IPS-18a (cell line): Measurements from ENCODE around the gene NEURL1.

Experiments
- H3K27ac ChIP-seq: one replicate; pipeline ENCODE4 v1.5.1; 2013; ENCODE audit warnings: low read length
- H3K27me3 ChIP-seq: one replicate; pipeline ENCODE4 v1.6.1; 2013; ENCODE audit warnings: mild to moderate bottlenecking, low read length; ENCODE audit not compliant: control insufficient read depth, insufficient read depth
- H3K36me3 ChIP-seq: one replicate; pipeline ENCODE4 v1.6.1; 2013; ENCODE audit warnings: low read depth, low read length; ENCODE audit not compliant: control insufficient read depth
- H3K4me1 ChIP-seq: one replicate; pipeline ENCODE4 v1.6.1; 2013; ENCODE audit warnings: low read depth, low read length; ENCODE audit not compliant: control insufficient read depth
- H3K4me3 ChIP-seq: one replicate; pipeline ENCODE4 v1.5.1; 2013; ENCODE audit warnings: low read length
- H3K9ac ChIP-seq: one replicate; pipeline ENCODE4 v1.6.1; 2013; ENCODE audit warnings: mild to moderate bottlenecking, low read length, moderate library complexity
- H3K9me3 ChIP-seq: one replicate; pipeline ENCODE4 v1.6.1; 2013; ENCODE audit warnings: low read depth, low read length; ENCODE audit not compliant: control insufficient read depth

Gene NEURL1

GRCh38 chr10:103467406-103467805 lies 26.1 kb upstream of the NEURL1 start:
- Histone ChIP-seq H3K9ac (no peak overlapping the region), H3K27ac (no peak overlapping the region), H3K9me3 (no peaks in the 10 kb centered on the region), H3K27me3 (no peaks in the 10 kb centered on the region), H3K4me3 (no peak overlapping the region), H3K4me1 (no peaks in the 10 kb centered on the region), H3K36me3 (no peaks in the 10 kb centered on the region)

DNA sequence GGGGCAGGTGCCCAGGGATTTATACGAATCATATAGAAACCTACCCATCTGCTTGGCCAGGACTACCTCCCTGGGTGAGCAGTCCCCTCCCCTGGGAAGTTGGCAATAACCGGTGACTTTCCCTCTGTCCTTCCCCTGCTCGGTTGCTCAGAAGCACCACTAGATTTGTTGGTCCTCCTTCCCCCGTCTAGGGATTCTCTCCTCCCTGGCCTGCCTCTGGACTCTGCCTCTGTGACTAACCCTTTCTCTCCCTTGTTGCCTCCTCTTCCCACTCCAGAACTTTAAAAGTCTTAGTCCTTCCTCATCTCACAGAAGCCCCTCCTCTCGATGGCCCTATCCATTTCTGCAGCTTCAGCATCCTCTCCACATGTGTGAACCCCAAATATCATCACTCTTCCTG lies 24.3 kb upstream of the NEURL1 start:
- Histone ChIP-seq H3K27me3 (no peaks in the 10 kb centered on the region), H3K4me1 (no peaks in the 10 kb centered on the region), H3K36me3 (no peaks in the 10 kb centered on the region), H3K27ac (no peak overlapping the region), H3K9me3 (no peaks in the 10 kb centered on the region), H3K9ac (no peak overlapping the region), H3K4me3 (no peak overlapping the region)

DNA sequence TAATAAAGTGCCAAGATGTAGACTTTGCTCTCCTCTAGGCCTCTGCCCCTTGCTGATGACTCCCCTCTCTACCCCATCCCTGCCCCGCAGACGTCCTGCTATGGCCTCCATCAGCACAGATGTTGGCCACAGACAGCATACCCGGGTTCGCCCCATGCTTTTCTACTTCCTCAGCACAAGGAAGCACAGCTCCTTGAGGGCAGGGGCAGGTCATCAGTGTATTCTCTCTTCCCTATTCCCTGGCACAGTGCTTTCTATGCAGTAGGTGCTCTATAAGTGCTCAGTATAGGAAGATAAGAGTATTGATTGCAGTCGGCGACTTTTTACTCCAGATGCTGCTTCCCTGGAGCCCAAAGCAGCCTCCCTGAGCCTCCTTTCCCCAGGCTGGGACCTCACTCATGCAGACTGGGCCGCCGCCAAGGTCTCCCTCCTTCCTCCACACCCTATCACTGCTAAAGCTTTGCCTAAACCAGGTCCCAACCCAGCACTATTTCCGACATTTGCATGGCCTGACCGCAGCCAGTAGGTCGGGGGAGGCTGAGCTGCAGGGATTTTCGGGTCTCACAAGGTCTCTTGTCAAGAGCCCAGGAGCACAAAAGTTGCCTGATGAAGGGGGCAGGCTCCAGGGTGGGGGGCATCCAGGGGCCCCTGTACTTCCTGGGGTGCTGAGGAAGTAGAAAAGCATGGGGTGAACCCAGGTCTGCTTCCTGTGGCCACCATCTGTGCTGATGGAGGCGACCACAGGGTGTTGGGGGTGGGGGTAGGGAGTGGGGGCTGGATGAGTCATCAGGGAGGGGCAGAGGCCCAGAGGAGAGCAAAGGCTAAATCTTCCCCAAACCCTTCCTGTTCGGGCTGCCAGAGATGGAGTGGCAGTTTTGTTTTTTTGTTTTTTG lies 22.5 kb upstream of the NEURL1 start:
- H3K9ac ChIP-seq: no peak overlapping the region
- H3K4me1 ChIP-seq: no peaks in the 10 kb centered on the region
- H3K9me3 ChIP-seq: no peaks in the 10 kb centered on the region
- H3K27me3 ChIP-seq: no peaks in the 10 kb centered on the region
- H3K4me3 ChIP-seq: no peak overlapping the region
- H3K27ac ChIP-seq: no peak overlapping the region
- H3K36me3 ChIP-seq: no peaks in the 10 kb centered on the region

DNA sequence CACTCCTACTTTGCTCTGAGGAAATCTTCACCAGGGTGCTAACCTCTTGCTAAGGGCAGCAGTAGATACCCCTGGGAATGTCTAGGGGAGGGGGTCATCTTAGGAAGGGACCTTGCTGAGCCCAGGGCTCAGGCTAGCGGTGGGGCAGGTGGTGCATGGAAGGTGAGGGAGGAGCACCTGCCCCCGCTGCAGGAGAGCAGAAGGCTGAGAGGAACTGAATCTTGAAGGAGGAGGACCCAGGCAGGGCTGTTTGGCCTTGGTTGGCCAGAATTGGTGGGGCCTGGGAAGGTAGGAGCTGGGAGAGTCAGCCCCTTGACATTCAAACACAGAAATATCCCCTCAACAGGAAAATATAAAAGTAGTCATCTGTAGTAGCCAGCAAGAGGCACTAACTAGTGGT lies 21.5 kb upstream of the NEURL1 start:
- no peak overlapping the region for H3K4me3 ChIP-seq
- no peaks in the 10 kb centered on the region for H3K27me3 ChIP-seq
- H3K27ac ChIP-seq: no peak overlapping the region
- no peak overlapping the region for H3K9ac ChIP-seq
- no peaks in the 10 kb centered on the region for H3K9me3 ChIP-seq
- H3K36me3 ChIP-seq: no peaks in the 10 kb centered on the region
- peaks cover 5% of the 10 kb centered on the region for H3K4me1 ChIP-seq

GRCh38 chr10:103473261-103473671 lies 20.2 kb upstream of the NEURL1 start:
- no peaks in the 10 kb centered on the region for H3K27me3 ChIP-seq
- H3K9me3 ChIP-seq: no peaks in the 10 kb centered on the region
- H3K9ac ChIP-seq: no peak overlapping the region
- H3K27ac ChIP-seq: no peak overlapping the region
- H3K4me3 ChIP-seq: no peak overlapping the region
- H3K4me1 ChIP-seq: peaks cover 5% of the 10 kb centered on the region
- no peaks in the 10 kb centered on the region for H3K36me3 ChIP-seq

GRCh38 chr10:103474077-103474476 lies 19.4 kb upstream of the NEURL1 start:
- Histone ChIP-seq H3K9me3 (no peaks in the 10 kb centered on the region), H3K27ac (no peak overlapping the region), H3K9ac (no peak overlapping the region), H3K27me3 (no peaks in the 10 kb centered on the region), H3K4me3 (no peak overlapping the region), H3K36me3 (no peaks in the 10 kb centered on the region), H3K4me1 (peaks cover 5% of the 10 kb centered on the region)

DNA sequence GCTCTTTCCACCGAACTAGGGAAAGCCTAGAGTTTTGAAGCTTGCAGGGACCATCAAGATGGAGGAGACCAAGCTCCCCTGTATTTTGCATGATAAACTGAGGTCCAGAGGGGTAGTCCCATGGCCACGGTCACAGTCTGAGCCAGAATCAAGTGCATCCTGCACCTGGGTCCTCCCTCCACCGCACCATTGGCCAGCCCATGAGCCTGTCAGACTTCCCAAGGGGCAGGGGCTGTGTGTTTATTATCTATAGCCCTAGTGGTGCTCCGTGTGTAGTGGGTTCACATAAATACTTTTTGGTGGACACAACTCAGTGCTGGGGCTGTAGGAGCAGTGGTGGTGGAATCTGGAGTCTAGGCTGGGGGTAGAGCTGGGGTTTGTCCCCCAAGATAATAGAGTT lies 18.1 kb upstream of the NEURL1 start:
- Histone ChIP-seq H3K9me3 (no peaks in the 10 kb centered on the region), H3K4me1 (peaks cover 5% of the 10 kb centered on the region), H3K27ac (no peak overlapping the region), H3K36me3 (no peaks in the 10 kb centered on the region), H3K4me3 (no peak overlapping the region), H3K27me3 (no peaks in the 10 kb centered on the region), H3K9ac (no peak overlapping the region)

DNA sequence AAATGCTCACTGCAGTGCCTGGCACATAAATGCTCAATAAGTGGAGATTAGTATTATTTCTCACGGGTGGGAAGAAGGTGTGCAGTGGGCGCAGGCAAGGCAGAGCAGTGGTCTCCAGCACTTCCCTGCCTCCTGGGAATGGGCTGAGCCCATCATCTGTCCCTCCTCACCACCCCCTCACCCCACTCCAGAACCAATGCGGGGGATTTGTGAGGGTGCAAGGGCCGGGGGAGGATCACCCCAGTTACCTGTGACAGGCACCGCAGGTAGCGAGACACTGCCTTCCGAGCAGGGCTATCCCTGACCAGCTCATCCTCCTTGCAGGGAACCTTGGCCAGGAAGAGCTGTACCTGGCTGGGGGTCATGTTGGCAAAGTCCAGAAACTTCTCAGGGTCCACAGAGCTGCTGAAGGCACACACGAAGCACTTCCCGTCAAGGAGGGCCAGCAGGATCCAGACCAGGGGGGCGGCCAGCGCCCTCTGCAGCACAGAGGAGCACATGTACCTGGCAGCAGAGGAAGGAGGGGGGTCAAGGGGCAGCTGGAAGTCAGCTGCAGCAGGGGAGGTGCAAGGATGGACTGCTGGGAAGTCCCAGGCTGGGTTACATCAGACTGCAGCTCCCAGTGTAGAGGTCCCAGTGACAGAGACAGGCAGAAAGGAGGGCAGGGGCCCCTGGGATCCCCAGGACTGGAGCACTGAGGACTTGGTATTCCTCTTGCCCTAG lies 17.3 kb upstream of the NEURL1 start:
- Histone ChIP-seq H3K9ac (peak overlapping the region; percentile 46), H3K4me3 (no peak overlapping the region), H3K9me3 (no peaks in the 10 kb centered on the region), H3K27ac (no peak overlapping the region), H3K36me3 (no peaks in the 10 kb centered on the region), H3K27me3 (no peaks in the 10 kb centered on the region), H3K4me1 (peaks cover 5% of the 10 kb centered on the region)

DNA sequence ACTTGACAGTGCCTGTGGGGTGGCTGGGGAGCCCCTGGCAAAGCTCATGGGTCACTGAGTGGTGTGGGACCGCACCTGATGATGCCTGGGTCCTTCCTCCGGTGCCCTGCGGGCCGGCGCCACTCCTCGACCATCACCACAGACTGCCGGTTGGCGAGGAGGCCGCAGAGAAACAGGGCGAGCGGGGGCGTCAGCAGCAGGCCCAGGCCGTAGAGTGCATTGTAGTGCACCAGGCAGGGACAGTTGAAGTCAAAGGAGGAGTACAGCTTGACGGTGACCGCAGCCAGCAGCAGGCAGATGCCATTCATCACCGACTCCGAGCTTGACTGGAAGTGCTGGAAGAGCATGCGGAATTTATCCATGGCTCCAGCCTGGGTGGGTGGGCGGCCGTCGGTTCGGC lies 14.8 kb upstream of the NEURL1 start:
- Histone ChIP-seq H3K9ac (no peak overlapping the region), H3K27me3 (no peaks in the 10 kb centered on the region), H3K4me1 (peaks cover 5% of the 10 kb centered on the region), H3K27ac (no peak overlapping the region), H3K9me3 (no peaks in the 10 kb centered on the region), H3K36me3 (no peaks in the 10 kb centered on the region), H3K4me3 (no peak overlapping the region)

DNA sequence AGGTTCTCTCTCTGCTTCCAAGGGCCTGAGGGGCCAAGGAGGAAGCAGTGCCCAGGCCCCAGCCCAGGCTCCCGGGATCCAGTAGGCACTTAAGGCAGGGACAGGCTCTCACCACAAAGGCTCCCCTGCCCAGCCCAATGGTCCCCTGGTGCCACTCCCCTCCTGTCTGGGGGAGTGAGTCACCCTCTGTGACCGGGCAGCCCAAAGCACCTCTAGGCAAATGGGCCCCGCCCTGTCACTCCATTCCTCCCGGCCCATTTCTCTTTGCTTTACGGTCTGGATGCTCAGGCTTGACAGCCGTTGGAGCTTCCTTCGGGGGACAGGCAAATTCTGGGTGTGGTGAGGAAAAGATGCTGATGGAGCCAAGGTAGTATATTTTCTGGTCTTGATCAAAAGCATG lies 14.4 kb upstream of the NEURL1 start, which contains the start of gene CALHM3:
Gene CALHM3, minus strand, starts transcription at position 106 of the 400 bp plus-strand sequence. CDS start 208 bp downstream, outside the sequence.
- H3K9me3 ChIP-seq: no peaks in the 10 kb centered on the region
- H3K36me3 ChIP-seq: no peaks in the 10 kb centered on the region
- no peak within 1 kb of the TSS for H3K9ac ChIP-seq
- no peaks in the 10 kb centered on the region for H3K27me3 ChIP-seq
- peaks cover 5% of the 10 kb centered on the region for H3K4me1 ChIP-seq
- H3K4me3 ChIP-seq: no peak within 1 kb of the TSS
- no peak within 1 kb of the TSS for H3K27ac ChIP-seq

DNA sequence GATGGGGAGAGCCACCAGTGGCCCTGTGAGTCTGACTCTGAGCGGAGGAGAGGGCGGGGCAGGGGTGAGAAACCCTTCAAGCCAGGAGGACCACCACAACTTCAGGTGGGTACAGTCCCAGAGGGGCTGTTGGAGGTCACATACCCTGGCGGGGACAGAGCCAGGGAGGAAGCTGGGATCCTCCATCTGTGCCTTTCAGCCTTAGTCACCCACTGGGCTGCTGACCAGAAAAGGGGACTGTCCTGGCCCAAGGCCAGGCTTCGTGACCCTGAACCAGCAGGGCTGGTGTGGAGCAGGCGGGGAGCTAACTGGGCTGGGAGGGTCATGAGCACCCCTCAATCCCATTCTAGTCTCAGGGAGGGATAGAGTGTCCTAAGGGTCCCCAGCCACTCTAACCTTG lies 13.0 kb upstream of the NEURL1 start:
- no peaks in the 10 kb centered on the region for H3K27me3 ChIP-seq
- peaks cover 5% of the 10 kb centered on the region for H3K4me1 ChIP-seq
- no peaks in the 10 kb centered on the region for H3K9me3 ChIP-seq
- no peak overlapping the region for H3K9ac ChIP-seq
- no peaks in the 10 kb centered on the region for H3K36me3 ChIP-seq
- no peak overlapping the region for H3K4me3 ChIP-seq
- no peak overlapping the region for H3K27ac ChIP-seq
